ENCODE data around the gene REXO2. TPM values are rescaled to one million over a fixed set of nuclear protein-coding genes. Genes with fewer than 3 reads are reported as not detected.

Gene REXO2
- total and polyA plus RNA-seq, 7 donors: 44.1 to 77.4 (median 67.5) TPM

DNA sequence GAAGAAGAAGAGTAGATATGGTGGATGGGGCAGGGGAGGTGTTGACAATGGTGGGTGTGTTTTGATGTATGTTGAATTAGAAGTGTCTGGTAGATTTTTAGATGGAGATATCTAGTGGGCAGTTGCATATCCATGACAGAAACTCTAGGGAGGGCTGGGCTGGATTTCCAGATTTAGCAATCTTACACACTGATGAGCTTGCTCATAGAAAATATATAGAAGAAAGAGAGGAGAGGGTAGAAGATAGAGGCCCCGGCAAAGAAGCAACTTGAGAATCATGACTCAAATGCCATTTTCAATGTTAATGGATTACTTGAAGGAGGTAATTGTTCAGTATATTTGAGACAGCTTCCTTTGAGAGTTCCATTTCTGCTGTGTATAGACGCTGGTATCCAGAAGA lies 8.2 kb downstream of the REXO2 start:
- H3K4me1 ChIP-seq: peaks cover 8% of the 10 kb centered on the region
- no peak for ATAC-seq
- no peak overlapping the region for H3K27ac ChIP-seq
- H3K4me3 ChIP-seq: no peak overlapping the region
- TF ChIP-seq CTCF (IDR thresholded peaks at IDR 0.05): no peak
- peaks cover 11 to 84% of the 10 kb centered on the region in 2 donors for H3K36me3 ChIP-seq (ENCODE audit: insufficient read depth in 1 of 2, low read depth in 1 of 2)
- 75 to 87% (median 85%) methylated on average over 2 of the region's 2 CpGs for WGBS, 3 donors
- no peaks in the 10 kb centered on the region for H3K27me3 ChIP-seq (ENCODE audit: insufficient read depth in 3 of 3, low read length in 2 of 3)
- DNase-seq: no peak
- intact Hi-C loops (cut with DNase I): no loop called here
- H3K9me3 ChIP-seq: no peaks in the 10 kb centered on the region

GRCh38 chr11:114447892-114448291 lies 8.6 kb downstream of the REXO2 start:
- WGBS, 3 donors: 85 to 89% (median 88%) methylated on average over 3 of the region's 3 CpGs
- Histone ChIP-seq H3K9me3 (no peaks in the 10 kb centered on the region), H3K4me3 (no peak overlapping the region), H3K4me1 (peaks cover 8% of the 10 kb centered on the region), H3K36me3 (ENCODE audit: insufficient read depth in 1 of 2, low read depth in 1 of 2) (peaks cover 14 to 87% of the 10 kb centered on the region in 2 donors), H3K27me3 (ENCODE audit: insufficient read depth in 3 of 3, low read length in 2 of 3) (no peaks in the 10 kb centered on the region), H3K27ac (no peak overlapping the region)
- DNase-seq (no peak), ATAC-seq (no peak)
- intact Hi-C loops (cut with DNase I): no loop called here
- TF ChIP-seq CTCF (IDR thresholded peaks at IDR 0.05): no peak

DNA sequence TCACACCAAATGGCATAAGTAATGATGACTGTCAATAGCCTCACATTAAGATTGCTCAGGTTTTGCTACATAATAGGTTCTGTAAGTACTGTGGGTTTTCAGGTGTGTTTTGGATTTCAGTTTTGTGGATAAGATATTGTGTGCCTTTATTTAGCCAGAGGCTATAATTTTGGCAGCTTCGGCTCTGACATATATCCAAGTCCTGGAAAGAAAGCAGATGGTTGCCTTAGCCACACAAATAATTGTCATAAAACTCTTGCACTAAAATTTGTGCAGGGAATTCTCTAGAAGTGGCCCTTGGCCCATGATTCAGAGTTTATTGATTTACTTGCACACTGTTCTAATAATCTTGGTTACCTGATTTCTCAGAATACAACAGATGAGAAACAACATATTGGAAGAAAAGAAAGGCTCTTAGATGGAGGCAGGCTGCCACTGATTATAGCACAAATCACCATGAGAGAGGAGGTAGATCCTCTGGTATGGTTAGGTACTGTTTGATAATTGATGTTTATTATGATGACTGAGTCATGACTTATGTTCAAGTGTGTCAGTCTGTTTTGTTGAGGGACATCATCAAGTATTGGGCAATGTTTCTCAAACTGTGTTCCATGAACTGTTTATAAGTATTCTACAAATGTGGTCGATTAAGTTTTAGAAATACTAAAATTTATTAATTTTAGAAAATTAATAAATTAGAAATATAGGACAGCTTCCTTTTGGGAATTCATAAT lies 9.6 kb downstream of the REXO2 start:
- Histone ChIP-seq H3K9me3 (no peaks in the 10 kb centered on the region), H3K36me3 (ENCODE audit: insufficient read depth in 1 of 2, low read depth in 1 of 2) (peaks cover 14 to 92% of the 10 kb centered on the region in 2 donors), H3K27me3 (ENCODE audit: insufficient read depth in 3 of 3, low read length in 2 of 3) (no peaks in the 10 kb centered on the region), H3K4me1 (peaks cover 8% of the 10 kb centered on the region), H3K27ac (no peak overlapping the region), H3K4me3 (no peak overlapping the region)
- ATAC-seq: peak in 1 of 4 donors; percentile 44
- no peak for TF ChIP-seq CTCF (IDR thresholded peaks at IDR 0.05)
- DNase-seq: no peak
- intact Hi-C loops (cut with DNase I): no loop called here
- WGBS, 3 donors: 71 to 75% (median 75%) methylated on average over 2 of the region's 2 CpGs

GRCh38 chr11:114449845-114450244 lies 10.6 kb downstream of the REXO2 start:
- DNase-seq (no peak), ATAC-seq (no peak)
- TF ChIP-seq CTCF (IDR thresholded peaks at IDR 0.05): no peak
- Histone ChIP-seq H3K4me3 (no peak overlapping the region), H3K4me1 (peaks cover 8% of the 10 kb centered on the region), H3K27me3 (ENCODE audit: insufficient read depth in 3 of 3, low read length in 2 of 3) (no peaks in the 10 kb centered on the region), H3K36me3 (ENCODE audit: insufficient read depth in 1 of 2, low read depth in 1 of 2) (peaks cover 7 to 83% of the 10 kb centered on the region in 2 donors), H3K27ac (no peak overlapping the region), H3K9me3 (no peaks in the 10 kb centered on the region)
- 84 to 94% (median 86%) methylated on average over 6 of the region's 6 CpGs for WGBS, 3 donors
- intact Hi-C loops (cut with DNase I): no loop called here

DNA sequence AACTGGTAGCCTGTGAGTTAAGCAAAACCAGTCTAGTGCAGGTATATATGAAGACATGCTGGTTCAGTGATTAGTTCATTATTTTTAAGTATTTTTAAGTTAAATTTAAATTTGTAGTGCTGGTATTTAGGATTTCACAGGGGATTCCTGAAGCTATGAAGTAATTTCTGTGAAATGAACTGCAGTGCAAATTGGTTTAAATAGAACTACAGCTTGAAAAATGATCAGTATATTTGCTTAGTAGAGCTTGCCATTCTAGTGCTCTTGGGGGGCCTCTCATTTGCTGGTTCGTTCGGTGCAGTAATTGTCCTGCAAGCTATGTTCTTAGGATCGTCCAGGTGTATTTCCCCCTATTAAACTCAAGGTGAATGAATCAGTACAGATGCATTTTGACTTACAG lies 13.1 kb downstream of the REXO2 start:
- H3K4me1 ChIP-seq: peaks cover 8% of the 10 kb centered on the region
- no peak overlapping the region for H3K27ac ChIP-seq
- intact Hi-C loops (cut with DNase I): no loop called here
- no peak for TF ChIP-seq CTCF (IDR thresholded peaks at IDR 0.05)
- DNase-seq (no peak), ATAC-seq (no peak)
- no peaks in the 10 kb centered on the region for H3K9me3 ChIP-seq
- no peak overlapping the region for H3K4me3 ChIP-seq
- 93 to 97% (median 97%) methylated on average over 3 of the region's 3 CpGs for WGBS, 3 donors
- H3K36me3 ChIP-seq (ENCODE audit: insufficient read depth in 1 of 2, low read depth in 1 of 2): peaks cover 3 to 70% of the 10 kb centered on the region in 2 donors
- H3K27me3 ChIP-seq (ENCODE audit: insufficient read depth in 3 of 3, low read length in 2 of 3): no peaks in the 10 kb centered on the region

Data from psoas muscle (tissue), 8 donors.